NT2/D1 (cell line): Measurements from ENCODE around the gene COPS7B.

Source experiments
- SUZ12 ChIP-seq: IDR thresholded peaks from 2 replicates; pipeline ENCODE4 v1.6.1; 2011; ENCODE audit not compliant: insufficient read length, insufficient read depth; ENCODE audit errors: extremely low read depth
- YY1 ChIP-seq: IDR thresholded peaks from 2 replicates; pipeline ENCODE4 v1.6.1; 2011; ENCODE audit not compliant: insufficient read length, insufficient read depth
- ZNF274 ChIP-seq: IDR thresholded peaks from 2 replicates; pipeline ENCODE4 v1.6.1; 2011; ENCODE audit warnings: mild to moderate bottlenecking, low read depth, low read length

DNA sequence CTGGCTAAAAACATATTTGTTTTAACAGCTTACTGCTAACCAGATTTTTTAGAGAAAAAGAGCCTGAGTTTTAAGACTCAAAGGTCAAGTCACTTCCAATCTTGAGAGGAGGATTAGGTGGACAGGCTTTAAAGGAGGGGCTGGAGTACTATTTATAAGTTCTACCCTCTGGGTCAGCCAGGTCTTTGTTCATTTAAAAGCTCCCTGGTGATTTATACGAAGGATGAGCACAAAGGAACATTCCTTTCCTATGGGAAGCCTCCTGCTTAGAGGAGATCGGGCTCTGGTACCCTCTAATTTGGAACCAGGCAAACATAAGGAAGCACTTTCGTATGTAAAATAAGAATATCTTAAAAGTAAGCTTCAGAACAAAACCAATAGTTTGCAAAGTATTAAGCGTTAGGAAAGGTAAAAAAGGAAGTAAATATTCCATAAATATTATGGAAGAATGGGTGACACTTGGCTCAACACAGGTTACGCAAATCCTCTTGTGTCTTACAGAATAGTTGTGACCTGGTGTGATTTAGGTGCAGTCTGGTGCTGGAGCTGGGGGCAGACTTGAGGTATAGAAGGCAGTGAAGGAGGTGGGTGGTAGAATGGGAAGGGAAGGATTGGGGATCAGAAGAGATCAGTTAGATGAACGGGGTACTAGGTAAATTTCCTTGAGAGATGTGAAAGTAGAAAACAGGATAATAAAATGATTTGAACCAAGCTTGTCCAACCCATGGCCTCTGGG is 40.8 kb upstream of the COPS7B start:
- TF ChIP-seq ZNF274 (no peak), SUZ12 (no peak), YY1 (no peak)
